ENCODE measurements around the gene ACSS2. TPM values are rescaled to one million over a fixed set of nuclear protein-coding genes. Genes with fewer than 3 reads are reported as not detected.

ACSS2 gene
- total and polyA plus RNA-seq, 2 experiments from 2014 or later: 26.1 to 49.3 TPM

DNA sequence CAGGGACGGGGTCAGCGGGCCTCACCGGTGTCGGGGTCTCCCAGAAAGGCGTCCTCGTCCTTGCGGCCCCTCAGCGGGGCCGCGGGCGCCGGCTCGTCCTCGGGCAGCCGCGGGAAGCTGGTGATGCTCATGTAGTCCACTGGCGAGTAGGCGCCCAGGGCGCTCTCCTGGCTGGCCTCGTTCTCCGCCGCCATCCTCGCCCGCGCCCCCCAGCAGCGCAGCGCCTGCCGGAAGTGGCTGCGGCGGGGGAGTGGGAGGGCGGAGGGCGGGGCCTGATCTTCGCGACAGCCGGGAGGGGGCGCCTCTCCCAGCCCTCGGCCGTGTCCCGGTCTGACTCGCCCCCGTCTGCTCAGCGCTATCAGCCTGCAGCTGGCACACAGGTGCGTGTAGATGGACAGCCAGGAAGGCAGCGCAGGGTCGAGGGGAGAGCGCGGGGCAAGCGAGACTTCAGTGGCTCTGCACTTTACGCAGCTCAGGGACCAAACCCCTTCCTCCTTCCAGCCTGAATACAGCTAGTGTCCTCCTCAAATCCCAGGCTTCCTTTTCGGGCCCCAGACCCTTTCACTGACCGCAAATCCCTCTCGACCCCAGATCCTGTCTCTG, 3.7 kb upstream of the ACSS2 start, which contains the start of gene GGT7:
GGT7 (minus strand) TSS at position 235 of the 603 bp plus-strand sequence; CDS start at position 194, 41 bp downstream.
- Mint-ChIP-seq H3K9me3 (no peaks in the 10 kb centered on the region), H3K4me1 (peaks cover 33% of the 10 kb centered on the region), H3K27me3 (ENCODE audit: insufficient read depth, low read depth, poor library complexity) (peaks cover 26% of the 10 kb centered on the region), H3K27ac (no peak within 1 kb of the TSS), H3K4me3 (peak within 1 kb of the TSS; percentile 86), H3K36me3 (ENCODE audit: low read depth) (no peaks in the 10 kb centered on the region; the same call in 2 of the 3 replicates)
- Histone ChIP-seq H3K4me1 (ENCODE audit: insufficient read depth) (peaks cover 20% of the 10 kb centered on the region), H3K4me2 (peak within 1 kb of the TSS; percentile 99), H3K27me3 (ENCODE audit: insufficient read depth) (peaks cover 27% of the 10 kb centered on the region), H3K4me3 (peak within 1 kb of the TSS; percentile 94), H3K79me2 (replicated peaks; ENCODE audit: insufficient read depth) (peaks cover 16% of the 10 kb centered on the region), H2AFZ (peak within 1 kb of the TSS; percentile 99), H3K9me2 (ENCODE audit: insufficient read depth) (no peaks in the 10 kb centered on the region), H3K27ac (ENCODE audit: low read depth) (no peak within 1 kb of the TSS), H3K36me3 (ENCODE audit: insufficient read depth) (no peaks in the 10 kb centered on the region), H3F3A (replicated peaks; ENCODE audit: low read depth) (peaks cover 5% of the 10 kb centered on the region; the same call in 1 of the 2 replicates), H4K20me1 (replicated peaks; ENCODE audit: insufficient read depth) (no peaks in the 10 kb centered on the region)
- DNase-seq (ENCODE audit: low spot score) (peak; percentile 93), ATAC-seq (peak; percentile 69)
- TF ChIP-seq NANOG (IDR thresholded peaks at IDR 0.05; ENCODE audit: borderline replicate concordance): no peak
- TF ChIP-seq ZNF114 (CRISPR knock-in tag; IDR thresholded peaks at IDR 0.05): no peak
- TF ChIP-seq POLR2AphosphoS5 (IDR thresholded peaks at IDR 0.05; ENCODE audit: low read depth): peak; percentile 71; the same call in 1 of the 2 replicates
- no peak for TF ChIP-seq JUNB (IDR thresholded peaks at IDR 0.05; ENCODE audit: unreplicated experiment)
- TF ChIP-seq STAT1 (IDR thresholded peaks at IDR 0.05; ENCODE audit: unreplicated experiment): no peak
- TF ChIP-seq, protein P1, sequence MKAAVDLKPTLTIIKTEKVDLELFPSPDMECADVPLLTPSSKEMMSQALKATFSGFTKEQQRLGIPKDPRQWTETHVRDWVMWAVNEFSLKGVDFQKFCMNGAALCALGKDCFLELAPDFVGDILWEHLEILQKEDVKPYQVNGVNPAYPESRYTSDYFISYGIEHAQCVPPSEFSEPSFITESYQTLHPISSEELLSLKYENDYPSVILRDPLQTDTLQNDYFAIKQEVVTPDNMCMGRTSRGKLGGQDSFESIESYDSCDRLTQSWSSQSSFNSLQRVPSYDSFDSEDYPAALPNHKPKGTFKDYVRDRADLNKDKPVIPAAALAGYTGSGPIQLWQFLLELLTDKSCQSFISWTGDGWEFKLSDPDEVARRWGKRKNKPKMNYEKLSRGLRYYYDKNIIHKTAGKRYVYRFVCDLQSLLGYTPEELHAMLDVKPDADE (IDR thresholded peaks at IDR 0.05): peak; percentile 55; the same call in 1 of the 2 replicates
- TF ChIP-seq, protein P2, sequence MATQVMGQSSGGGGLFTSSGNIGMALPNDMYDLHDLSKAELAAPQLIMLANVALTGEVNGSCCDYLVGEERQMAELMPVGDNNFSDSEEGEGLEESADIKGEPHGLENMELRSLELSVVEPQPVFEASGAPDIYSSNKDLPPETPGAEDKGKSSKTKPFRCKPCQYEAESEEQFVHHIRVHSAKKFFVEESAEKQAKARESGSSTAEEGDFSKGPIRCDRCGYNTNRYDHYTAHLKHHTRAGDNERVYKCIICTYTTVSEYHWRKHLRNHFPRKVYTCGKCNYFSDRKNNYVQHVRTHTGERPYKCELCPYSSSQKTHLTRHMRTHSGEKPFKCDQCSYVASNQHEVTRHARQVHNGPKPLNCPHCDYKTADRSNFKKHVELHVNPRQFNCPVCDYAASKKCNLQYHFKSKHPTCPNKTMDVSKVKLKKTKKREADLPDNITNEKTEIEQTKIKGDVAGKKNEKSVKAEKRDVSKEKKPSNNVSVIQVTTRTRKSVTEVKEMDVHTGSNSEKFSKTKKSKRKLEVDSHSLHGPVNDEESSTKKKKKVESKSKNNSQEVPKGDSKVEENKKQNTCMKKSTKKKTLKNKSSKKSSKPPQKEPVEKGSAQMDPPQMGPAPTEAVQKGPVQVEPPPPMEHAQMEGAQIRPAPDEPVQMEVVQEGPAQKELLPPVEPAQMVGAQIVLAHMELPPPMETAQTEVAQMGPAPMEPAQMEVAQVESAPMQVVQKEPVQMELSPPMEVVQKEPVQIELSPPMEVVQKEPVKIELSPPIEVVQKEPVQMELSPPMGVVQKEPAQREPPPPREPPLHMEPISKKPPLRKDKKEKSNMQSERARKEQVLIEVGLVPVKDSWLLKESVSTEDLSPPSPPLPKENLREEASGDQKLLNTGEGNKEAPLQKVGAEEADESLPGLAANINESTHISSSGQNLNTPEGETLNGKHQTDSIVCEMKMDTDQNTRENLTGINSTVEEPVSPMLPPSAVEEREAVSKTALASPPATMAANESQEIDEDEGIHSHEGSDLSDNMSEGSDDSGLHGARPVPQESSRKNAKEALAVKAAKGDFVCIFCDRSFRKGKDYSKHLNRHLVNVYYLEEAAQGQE (IDR thresholded peaks at IDR 0.05; ENCODE audit: unreplicated experiment): no peak
- no peak for TF ChIP-seq EZH2phosphoT487 (IDR thresholded peaks at IDR 0.05; ENCODE audit: unreplicated experiment)
- no peak for TF ChIP-seq EZH2 (IDR thresholded peaks at IDR 0.05; ENCODE audit: low read depth, unreplicated experiment)
- no peak for TF ChIP-seq ZNF331 (CRISPR knock-in tag; IDR thresholded peaks at IDR 0.05; ENCODE audit: low read depth)
- TF ChIP-seq CREB1 (CRISPR knock-in tag; IDR thresholded peaks at IDR 0.05; ENCODE audit: low read depth): peak; percentile 32; the same call in 1 of the 2 replicates
- TF ChIP-seq, protein P3, sequence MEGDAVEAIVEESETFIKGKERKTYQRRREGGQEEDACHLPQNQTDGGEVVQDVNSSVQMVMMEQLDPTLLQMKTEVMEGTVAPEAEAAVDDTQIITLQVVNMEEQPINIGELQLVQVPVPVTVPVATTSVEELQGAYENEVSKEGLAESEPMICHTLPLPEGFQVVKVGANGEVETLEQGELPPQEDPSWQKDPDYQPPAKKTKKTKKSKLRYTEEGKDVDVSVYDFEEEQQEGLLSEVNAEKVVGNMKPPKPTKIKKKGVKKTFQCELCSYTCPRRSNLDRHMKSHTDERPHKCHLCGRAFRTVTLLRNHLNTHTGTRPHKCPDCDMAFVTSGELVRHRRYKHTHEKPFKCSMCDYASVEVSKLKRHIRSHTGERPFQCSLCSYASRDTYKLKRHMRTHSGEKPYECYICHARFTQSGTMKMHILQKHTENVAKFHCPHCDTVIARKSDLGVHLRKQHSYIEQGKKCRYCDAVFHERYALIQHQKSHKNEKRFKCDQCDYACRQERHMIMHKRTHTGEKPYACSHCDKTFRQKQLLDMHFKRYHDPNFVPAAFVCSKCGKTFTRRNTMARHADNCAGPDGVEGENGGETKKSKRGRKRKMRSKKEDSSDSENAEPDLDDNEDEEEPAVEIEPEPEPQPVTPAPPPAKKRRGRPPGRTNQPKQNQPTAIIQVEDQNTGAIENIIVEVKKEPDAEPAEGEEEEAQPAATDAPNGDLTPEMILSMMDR (conservative IDR thresholded peaks at IDR 0.05; ENCODE audit: low read depth in 2 of 2): peak; percentile 46 to 83
- TF ChIP-seq, protein P4, sequence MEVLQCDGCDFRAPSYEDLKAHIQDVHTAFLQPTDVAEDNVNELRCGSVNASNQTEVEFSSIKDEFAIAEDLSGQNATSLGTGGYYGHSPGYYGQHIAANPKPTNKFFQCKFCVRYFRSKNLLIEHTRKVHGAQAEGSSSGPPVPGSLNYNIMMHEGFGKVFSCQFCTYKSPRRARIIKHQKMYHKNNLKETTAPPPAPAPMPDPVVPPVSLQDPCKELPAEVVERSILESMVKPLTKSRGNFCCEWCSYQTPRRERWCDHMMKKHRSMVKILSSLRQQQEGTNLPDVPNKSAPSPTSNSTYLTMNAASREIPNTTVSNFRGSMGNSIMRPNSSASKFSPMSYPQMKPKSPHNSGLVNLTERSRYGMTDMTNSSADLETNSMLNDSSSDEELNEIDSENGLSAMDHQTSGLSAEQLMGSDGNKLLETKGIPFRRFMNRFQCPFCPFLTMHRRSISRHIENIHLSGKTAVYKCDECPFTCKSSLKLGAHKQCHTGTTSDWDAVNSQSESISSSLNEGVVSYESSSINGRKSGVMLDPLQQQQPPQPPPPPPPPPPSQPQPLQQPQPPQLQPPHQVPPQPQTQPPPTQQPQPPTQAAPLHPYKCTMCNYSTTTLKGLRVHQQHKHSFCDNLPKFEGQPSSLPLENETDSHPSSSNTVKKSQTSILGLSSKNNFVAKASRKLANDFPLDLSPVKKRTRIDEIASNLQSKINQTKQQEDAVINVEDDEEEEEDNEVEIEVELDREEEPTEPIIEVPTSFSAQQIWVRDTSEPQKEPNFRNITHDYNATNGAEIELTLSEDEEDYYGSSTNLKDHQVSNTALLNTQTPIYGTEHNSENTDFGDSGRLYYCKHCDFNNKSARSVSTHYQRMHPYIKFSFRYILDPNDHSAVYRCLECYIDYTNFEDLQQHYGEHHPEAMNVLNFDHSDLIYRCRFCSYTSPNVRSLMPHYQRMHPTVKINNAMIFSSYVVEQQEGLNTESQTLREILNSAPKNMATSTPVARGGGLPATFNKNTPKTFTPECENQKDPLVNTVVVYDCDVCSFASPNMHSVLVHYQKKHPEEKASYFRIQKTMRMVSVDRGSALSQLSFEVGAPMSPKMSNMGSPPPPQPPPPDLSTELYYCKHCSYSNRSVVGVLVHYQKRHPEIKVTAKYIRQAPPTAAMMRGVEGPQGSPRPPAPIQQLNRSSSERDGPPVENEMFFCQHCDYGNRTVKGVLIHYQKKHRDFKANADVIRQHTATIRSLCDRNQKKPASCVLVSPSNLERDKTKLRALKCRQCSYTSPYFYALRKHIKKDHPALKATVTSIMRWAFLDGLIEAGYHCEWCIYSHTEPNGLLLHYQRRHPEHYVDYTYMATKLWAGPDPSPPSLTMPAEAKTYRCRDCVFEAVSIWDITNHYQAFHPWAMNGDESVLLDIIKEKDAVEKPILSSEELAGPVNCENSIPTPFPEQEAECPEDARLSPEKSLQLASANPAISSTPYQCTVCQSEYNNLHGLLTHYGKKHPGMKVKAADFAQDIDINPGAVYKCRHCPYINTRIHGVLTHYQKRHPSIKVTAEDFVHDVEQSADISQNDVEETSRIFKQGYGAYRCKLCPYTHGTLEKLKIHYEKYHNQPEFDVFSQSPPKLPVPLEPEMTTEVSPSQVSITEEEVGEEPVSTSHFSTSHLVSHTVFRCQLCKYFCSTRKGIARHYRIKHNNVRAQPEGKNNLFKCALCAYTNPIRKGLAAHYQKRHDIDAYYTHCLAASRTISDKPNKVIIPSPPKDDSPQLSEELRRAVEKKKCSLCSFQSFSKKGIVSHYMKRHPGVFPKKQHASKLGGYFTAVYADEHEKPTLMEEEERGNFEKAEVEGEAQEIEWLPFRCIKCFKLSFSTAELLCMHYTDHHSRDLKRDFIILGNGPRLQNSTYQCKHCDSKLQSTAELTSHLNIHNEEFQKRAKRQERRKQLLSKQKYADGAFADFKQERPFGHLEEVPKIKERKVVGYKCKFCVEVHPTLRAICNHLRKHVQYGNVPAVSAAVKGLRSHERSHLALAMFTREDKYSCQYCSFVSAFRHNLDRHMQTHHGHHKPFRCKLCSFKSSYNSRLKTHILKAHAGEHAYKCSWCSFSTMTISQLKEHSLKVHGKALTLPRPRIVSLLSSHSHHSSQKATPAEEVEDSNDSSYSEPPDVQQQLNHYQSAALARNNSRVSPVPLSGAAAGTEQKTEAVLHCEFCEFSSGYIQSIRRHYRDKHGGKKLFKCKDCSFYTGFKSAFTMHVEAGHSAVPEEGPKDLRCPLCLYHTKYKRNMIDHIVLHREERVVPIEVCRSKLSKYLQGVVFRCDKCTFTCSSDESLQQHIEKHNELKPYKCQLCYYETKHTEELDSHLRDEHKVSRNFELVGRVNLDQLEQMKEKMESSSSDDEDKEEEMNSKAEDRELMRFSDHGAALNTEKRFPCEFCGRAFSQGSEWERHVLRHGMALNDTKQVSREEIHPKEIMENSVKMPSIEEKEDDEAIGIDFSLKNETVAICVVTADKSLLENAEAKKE (CRISPR knock-in tag; IDR thresholded peaks at IDR 0.05): no peak

All from GM23338 (cell line).